ENCODE measurements around the gene PTPN12.

The PTPN12 gene

DNA sequence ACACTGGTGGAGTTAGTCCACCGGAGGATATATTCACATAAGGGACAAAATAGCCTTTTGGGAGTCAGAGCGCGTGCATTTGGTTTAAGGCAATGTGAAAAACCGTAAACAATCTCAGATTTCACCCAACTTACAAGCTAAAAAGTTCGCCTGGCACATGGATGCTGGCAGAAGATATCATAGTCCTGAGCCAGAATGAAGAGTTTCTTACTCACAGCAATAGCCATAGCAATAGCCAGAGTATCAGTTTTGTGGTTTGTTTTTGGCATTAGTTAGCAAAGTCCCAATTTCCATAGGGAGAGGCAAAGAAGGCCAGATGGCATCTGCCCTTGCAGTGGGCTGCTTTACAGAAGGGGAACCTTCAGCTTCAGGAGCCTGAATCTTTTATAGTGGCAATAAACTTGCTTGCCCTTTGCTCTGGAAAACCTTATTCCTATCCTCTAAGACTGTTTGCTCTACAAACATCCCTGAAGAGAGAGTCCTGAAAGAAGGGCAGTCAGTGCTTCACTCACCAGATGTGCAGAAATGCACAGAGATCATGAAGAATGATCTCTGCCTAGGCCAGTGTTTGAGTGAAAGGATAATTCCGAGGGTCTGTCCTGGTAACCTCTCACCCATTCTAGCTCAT is 130.5 kb downstream of the PTPN12 start:
- DNase-seq, result no peak

DNA sequence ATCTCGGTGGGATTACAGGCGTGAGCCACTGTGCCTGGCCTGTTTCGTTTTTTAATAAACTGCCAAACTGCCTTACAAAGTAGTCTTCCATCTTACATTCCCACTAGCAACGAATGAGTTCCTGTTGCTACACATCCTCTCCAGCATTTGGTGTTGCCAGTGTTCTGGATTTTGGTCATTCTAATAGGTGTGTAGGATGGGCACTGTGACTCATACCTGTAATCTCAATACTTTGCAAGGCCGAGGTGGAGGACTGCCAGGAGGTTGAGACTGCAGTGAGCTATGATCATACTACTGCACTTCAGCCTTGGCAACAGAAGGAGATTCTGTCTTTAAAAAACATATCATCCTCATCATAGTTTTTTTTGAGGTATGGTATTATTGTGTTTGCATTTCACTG is 137.8 kb downstream of the PTPN12 start:
- DNase-seq, result no peak

DNA sequence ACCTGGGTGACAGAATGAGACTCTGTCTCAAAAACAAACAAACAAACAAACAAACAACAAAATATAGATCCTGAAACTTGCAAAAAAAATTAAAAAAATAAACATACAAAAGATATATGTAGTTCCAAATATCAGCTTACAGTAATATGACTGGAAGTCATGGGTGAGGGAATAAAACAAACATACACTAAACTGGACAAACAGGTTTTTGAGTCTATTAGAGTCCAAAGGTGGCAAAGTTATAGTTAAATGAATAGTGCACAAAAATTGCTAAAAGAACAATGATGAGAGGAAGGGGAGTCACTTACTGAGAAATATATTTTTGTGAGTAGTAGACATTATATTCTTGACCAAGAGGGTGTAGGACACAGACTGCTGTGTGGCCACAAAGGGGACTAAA is 142.5 kb downstream of the PTPN12 start:
- no peak for DNase-seq

DNA sequence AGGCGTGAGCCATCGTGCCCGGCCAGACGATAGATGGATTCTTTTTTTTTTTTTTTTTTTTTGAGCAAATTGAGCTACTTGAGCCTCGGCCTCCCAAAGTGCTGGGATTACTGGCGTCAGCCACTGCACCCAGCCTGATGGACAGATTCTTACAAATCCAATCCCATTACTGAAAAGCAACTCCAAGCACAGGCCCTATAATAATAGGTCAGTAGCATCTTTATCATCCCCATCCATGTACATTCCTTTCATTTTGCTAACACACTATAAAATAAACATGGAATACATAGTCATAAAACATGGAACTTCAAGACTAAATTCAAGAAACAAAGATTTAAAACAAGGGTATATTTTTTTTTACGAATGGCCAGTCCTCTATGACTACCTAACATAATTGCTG is 143.2 kb downstream of the PTPN12 start:
- DNase-seq, result no peak

DNA sequence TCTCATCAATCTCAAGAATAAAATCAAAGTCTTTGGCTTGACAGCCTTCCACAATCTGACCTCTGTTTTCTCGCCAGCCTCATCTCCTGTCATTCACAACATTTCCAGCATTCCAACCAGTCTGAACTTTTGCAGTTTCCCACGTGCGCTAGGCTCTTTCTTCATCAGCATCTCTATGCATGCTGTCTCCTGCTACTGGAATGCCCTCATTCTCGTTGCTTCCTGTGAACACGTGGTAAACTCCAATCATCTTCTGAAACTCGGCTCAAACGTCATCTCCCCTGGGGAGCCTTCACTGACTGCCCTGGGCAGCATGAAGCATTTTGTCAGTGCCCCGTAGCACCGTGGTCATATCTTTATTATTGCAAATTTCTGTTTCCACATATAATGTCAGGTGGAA is 146.9 kb downstream of the PTPN12 start:
- no peak for DNase-seq

DNA sequence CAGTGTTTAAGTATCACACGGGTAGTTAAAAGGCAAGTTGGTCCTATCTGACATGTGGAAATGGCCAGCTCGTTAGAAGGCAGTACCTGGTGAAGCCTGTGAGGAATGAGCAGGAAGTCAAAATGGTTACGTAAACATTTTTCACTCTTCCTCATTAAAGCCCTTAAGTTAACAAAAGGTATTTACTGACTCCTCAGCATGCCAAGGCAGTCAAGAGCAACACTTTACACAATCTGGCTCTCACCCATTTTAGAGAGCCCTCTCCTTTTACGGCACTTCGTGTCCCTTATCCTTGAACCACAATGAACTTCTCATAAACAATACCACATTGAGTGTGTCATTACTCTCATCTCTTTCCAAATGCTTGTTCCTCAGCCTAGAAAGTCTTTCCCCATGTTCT is 148.1 kb downstream of the PTPN12 start:
- no peak for DNase-seq

DNA sequence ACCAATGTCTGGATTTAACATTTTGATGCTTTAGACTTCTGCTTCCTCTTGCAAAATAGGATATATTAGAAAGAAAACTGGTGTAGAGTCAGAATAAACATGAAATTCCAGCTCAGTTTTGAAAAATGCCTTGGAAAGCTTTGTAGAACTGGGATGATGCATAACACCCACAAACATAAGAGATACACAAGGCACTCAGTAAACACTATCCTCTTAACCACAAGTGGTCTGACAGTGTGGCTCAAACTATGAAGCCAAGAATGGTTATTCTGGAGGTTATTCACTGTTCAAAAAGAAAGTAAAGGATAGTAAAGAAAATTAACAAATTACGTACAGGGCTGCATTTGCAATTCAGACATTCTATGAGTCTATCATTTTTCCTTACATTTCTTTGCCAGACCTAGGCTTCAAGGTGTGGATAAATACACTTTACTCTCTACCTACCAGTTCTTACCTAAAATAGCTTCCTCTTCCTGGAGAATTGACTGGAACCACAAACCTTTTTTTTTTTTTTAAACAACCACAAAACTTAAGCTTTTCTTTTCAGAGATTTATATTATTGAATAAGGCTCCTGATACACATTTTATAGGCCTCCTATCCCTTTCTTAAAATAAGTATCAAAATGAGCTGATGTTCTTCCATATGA is 150.1 kb downstream of the PTPN12 start:
- no peak for DNase-seq

DNA sequence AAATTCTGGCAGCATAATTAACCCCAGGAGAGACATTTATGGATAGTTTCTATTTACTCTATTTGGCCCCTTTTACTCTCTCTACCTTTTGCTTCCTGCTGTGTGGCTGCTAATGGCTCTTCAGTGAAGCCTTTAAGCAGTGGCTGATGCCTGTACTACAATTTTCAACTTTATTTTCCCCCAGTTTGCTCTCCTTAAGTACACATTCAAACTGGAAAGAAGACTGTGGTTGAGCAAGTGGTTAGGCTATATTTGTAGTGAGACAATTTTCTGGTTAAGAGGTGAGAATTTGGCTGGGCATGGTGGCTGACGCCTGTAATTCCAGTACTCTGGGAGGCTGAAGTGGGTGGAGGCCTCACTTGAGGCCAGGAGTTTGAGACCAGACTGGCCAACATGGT is 150.7 kb downstream of the PTPN12 start:
- DNase-seq, result no peak
